GM18507 (cell line): Measurements from ENCODE around the gene VDAC2.
A peak's percentile ranks its signal among the peaks of the same experiment; 100 is the strongest.
"Not testable (repeated sequence)": the region's sequence is repeated elsewhere in the genome, so short reads cannot be mapped to it uniquely, and the experiment has no call there.

Experiments used
- DNase-seq: peaks from one replicate; pipeline ENCODE4 v3.0.0; 2011; ENCODE audit warnings: low read depth; ENCODE audit not compliant: insufficient read length; ENCODE audit errors: extremely low spot score
- FAIRE-seq: peaks from 2 replicates; lab custom pipeline; 2011; peaks lifted over from hg19 to GRCh38; lab: Jason Lieb, UNC

VDAC2 gene

DNA sequence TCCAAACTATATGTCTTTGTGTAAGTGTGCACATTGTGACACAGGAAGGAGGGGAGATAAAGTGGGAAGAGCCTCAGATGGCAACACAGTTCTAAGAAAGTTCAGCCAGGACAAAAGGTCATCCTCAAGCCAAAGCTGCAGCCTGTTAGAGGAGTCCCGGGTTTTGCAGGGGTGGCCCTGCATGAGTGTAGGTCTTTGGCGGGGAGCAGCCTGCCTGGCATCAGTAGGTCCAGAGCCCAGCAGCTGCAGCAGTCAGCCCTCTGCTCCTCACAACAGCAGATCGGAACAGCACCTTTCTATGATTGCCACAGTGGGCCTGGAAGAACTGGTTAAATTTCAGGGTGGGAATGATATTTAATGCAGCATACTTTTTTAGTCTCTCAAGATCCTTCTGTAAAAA, 13.5 kb upstream of the VDAC2 start:
- DNase-seq: no peak
- no peak for FAIRE-seq

GRCh38 chr10:75197906-75198305, 12.7 kb upstream of the VDAC2 start:
- no peak for FAIRE-seq
- DNase-seq: no peak

DNA sequence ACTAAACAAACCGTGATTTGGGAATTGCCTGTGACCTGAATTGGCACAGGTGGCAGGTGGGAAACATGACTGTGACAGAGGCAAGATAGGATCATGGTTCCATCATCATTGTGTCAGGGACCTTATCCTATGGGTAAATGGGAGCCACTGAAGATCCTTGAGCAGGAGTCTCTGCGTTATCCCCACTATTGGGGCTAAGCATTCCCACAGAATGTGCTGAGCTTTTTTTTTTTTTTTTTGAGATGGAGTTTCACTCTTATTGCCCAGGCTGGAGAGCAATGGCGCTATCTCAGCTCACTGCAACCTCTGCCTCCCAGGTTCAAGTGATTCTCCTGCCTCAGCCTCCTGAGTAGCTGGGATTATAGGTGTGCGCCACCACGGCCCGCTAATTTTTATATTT, 10.6 kb upstream of the VDAC2 start:
- DNase-seq, FAIRE-seq: not testable (repeated sequence)

DNA sequence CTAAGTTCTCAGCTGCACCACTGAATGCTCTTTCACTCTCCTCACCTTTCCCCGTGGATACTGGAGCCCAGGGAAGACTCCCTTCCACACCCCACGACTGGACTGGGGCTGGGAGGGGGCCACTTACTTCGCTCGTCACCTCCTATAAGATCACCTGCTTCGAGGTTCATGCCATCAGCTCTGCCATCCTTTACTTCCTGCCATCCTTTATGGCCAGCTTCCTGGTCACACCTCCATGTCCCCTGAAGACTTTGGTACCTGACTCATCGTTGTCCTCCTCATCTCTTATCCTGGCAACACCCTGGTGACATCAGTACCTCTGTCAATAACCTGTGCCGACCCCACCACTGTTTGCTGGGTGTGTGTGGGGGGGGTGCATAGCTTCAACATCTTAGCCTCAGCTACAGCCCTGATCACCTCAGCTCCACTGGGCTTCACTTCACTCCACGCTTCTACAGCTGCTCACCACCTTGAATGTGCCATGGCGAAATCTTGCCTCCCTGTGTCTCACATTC, 8.7 kb upstream of the VDAC2 start:
- DNase-seq (no peak), FAIRE-seq (no peak)

DNA sequence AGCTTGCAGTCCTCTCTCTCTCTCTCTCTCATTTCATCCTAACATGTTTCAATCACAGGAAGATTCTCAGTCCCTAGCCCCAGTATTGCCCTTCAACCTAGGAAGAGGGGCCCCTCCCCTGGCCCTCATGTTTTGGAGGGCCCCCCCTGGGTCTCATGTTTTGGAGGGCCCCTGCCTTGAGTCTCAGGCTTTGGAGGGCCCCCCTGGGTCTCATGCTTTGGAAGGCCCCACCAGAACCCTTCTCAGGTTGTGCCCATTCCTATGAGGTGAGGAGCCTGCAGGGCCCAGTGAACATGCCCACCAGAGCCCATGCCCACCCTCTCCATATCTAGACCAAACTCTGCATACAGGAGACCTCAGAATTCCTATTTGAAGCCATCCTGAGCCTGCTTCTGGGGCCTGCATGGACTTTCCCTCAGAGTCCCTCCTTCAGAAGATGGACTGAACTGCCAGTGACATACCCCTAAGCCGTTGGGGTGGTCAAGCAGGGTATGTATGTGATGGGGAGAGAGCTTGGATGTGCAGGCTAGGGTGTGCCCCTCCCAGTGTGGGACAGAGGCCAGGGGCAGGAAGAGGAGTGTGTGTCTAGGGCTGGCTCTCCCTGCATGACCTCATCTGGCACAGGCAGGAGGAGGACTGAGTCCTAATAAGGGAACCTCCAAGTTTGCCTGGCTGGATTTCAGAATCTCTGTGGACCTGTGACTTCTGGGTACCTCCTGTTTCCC, 8.1 kb upstream of the VDAC2 start:
- DNase-seq (no peak), FAIRE-seq (no peak)

DNA sequence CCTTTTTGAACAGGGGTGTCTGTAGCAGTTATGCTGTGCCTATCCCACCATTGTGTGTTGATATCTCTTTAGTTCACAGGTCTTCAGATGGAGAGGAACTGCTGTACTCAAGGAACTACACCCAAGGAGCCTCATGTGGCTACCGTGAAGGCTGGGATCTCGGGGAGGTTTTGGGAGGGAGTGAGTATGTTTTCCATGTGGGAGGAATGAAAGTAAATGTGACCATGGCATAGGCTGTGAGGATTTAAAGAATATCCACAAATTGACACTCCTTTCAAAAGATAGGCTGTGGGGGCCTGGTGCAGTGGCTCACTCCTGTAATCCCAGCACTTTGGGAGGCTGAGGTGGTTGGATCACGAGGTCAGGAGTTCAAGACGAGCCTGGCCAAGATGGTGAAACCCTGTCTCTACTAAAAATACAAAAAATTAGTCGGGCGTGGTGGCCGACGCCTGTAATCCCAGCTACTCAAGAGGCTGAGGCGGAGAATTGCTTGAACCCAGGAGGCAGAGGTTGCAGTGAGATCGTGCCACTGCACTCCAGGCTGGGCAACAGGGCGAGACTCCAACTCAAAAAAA, 7.5 kb upstream of the VDAC2 start:
- FAIRE-seq: not testable (repeated sequence)

DNA sequence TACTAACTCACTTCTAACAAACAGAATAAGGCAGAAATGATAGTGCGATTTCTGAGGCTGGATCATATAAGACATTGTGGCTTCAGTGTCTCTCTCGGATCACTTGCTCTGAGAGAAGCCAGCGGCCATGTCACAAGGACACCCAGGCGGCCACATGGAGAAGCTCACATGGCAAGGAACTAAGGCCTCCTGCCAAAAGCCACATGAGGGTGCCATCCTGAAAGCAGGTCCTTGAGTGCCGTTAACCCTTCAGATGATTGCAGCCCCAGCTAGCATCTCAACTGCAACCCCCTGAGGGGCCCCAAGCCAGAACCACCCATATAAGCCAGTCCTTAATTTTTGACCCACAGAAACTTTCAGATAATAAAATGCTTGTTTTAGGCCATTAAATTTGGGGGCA, 6.9 kb upstream of the VDAC2 start:
- DNase-seq (no peak), FAIRE-seq (no peak)

More for the DNA sequence above, 7.5 kb upstream of the VDAC2 start:
- DNase-seq: not testable (repeated sequence)

- no peak for DNase-seq
- FAIRE-seq: no peak
These were observed 4.7 kb upstream of the VDAC2 start for GRCh38 chr10:75205908-75206307.

DNA sequence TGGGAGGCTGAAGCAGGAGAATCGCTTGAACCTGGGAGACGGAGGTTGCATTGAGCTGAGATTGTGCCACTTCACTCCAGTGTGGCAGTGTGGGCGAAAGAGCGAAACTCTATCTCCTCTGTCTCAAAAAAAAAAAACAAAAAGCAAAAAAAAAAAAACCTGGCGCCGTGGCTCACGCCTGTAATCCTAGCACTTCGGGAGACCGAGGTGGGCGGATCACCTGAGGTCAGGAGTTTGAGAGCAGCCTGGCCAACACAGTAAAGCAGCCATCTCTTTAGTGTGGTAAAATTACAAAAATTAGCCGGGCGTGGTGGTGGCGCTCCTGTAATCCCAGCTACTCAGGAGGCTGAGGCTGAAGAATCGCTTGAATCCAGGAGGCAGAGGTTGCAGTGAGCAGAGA, 4.0 kb upstream of the VDAC2 start:
- not testable (repeated sequence) for DNase-seq

DNA sequence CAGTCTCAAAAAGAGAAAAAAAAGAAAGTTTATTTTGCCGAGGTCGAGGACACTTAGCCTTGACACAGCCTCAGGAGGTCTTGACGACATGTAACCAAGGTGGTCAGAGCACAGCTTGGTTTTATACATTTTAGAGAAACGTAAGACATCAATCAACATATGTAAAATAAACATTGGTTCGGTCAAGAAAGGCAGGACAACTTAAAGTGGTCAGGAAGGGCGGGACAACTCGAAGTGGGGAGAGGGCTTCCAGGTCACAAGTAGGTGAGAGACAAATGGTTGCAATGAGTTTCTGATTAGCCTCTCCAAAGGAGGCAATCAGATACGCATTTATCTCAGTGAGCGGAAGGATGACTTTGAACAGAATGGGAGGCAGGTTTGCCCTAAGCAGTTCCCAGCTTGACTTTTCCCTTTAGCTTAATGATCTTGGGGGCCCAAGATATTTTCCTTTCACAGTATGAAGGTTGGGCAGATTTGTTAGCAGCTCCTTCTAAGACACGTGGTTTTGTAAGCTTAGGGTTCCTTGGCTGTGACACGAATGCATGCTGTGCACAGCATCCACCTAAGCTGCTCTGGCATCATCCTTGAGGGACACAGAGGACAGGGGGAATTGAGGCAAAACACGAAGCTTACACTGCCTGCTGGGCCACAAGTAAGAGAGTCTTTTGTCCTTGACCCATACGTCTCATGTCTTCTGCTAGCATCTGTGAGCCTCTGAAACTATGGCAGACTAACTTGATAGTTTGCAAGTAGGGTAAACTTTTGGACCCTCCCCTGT, 3.3 kb upstream of the VDAC2 start:
- FAIRE-seq (no peak), DNase-seq (no peak)

More for the DNA sequence above, 4.0 kb upstream of the VDAC2 start:
- FAIRE-seq: not testable (repeated sequence)

DNA sequence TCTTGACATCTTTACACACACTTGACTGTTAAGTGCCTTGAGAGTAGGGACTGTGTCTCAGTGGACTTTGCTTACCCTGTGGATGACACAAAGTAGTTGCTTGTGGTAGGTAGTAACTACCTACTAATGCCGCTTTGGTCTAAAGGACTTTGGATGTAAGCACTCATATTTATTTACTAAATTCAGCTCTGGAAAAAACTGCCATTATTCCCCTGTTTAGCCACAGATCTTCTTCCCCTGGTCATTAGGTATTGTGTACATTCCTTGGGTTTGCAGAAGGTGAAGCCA, 2.8 kb upstream of the VDAC2 start:
- FAIRE-seq: no peak
- no peak for DNase-seq

DNA sequence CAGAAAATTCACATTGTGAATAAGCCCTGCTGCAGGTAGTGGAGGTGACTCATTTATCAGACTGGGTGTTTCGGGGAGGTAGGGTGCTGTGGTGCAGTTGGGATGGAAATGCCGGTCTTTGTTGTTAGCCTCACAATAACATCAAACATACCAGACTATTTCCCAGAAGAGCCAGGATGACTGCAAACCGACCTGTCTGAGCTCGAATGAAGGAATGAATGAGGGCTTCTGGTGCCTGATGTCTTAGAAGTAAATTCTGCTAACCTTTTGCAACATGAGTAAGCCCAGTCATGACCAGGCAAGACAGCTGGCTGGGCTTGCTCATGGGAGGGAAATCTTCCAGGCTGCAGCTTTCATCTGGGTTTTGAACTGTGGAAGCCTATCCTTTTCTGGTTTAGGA, 2.4 kb upstream of the VDAC2 start:
- DNase-seq: no peak
- FAIRE-seq: no peak

- FAIRE-seq (no peak), DNase-seq (no peak)
These were observed 1.3 kb upstream of the VDAC2 start for GRCh38 chr10:75209086-75209920.

DNA sequence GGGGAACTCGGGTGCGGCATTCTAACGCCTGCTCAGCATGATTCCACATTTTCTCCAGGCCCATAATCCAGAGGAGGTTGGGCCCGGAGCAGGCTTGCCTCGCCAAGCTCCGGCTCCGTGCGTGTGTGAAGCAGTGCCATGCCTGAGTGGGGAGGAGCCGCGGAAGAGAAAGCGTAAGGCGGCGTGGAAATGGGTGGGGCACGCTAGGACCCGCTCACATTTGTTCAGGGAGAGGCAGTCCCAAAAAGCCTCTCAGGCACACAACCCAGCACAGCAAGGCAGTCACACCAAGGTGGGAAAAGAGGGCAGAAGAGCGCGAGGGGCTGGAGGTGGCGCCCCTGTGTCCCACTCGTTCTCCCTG, 695 bp upstream of the VDAC2 start:
- DNase-seq (peak; percentile 32), FAIRE-seq (no peak)

GRCh38 chr10:75211007-75211691, 553 bp downstream of the VDAC2 start:
- DNase-seq: no peak
- no peak for FAIRE-seq

DNA sequence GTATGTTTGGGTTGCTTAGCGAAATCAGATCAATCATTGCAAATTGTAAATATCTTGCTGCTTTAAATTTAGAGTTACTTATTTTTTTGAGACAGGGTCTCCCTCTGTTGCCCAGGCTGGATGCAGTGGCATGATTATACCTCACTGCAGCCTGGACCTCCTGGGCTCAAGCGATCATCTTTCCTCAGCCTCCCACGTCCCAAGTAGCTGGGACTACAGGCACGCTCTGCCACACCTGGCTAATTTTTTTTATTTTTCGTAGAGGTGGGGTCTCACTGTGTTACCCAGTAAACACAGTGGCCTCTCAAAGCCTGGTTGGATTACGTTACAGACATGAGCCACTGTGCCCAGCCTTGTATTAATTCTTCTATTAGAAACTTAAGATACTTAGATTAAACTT, 1.7 kb downstream of the VDAC2 start:
- FAIRE-seq (no peak), DNase-seq (no peak)

DNA sequence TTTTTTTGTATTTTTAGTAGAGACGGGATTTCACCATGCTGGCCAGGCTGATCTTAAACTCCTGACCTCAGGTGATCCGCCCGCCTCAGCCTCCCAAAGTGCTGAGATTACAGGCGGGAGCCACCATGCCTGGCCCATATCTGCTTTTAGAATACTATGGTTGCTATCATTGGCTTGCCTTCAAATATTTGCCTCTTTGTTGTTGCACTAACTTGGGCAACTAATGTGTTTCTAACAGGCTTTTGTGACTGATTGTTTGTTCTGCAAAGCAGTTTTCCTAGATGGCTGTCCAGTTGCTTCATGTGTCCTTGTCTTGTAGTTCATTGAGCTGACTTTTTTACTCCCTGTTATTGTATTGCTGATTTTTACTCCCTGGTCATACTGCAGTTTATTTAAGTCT, 9.7 kb downstream of the VDAC2 start:
- FAIRE-seq: no peak

GRCh38 chr10:75221492-75221891, 10.9 kb downstream of the VDAC2 start:
- not testable (repeated sequence) for FAIRE-seq, DNase-seq

More for the DNA sequence above, 9.7 kb downstream of the VDAC2 start:
- DNase-seq: no peak

- DNase-seq: no peak
- no peak for FAIRE-seq
These were observed 12.9 kb downstream of the VDAC2 start for GRCh38 chr10:75223507-75223906.
